ENCODE measurements around the gene CD48. TPM values are rescaled to one million over a fixed set of nuclear protein-coding genes. Genes with fewer than 3 reads are reported as not detected.

Gene CD48, protein sequence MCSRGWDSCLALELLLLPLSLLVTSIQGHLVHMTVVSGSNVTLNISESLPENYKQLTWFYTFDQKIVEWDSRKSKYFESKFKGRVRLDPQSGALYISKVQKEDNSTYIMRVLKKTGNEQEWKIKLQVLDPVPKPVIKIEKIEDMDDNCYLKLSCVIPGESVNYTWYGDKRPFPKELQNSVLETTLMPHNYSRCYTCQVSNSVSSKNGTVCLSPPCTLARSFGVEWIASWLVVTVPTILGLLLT
- 10 to 100 TPM in 1 of 3 donors, 1 to 10 TPM in 2; 3.3 to 12.7 (median 3.7) TPM for polyA plus RNA-seq

DNA sequence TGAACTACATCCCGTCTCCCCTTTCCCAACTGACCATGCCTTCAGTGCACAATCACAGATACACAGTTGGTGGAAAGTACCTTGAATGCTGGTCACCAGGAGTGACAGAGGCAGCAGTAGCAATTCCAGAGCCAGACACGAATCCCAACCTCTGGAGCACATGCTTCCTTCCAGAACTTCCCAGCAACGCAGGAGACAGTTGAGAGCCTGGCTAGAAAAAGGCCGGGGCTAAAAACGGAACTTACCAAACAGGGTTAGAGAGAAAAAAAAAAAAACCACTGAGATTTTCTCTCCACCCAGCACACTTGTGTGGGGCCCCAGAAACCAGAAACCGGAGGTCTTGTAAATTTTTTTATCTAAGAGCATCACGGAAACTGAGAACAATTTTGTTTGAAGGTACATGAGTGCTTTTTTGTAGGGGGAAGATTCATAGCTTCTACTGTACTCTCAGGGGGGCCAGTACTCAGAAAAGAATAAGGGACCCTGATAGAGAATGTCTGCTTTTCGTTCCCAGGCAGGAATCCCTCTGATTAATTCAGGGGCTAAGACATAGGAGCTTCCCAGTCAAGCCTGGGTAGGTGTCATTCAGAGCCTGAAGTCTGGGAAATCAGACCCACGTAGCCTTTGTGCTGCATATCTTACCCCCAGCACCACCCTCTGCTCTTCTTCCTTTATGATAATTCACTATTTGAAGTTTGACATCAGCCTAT lies at the start of gene CD48:
Gene CD48 (minus strand): TSS at position 221 of the 710 bp plus-strand sequence. CDS start 59 bp downstream, at position 162.
- no peak within 1 kb of the TSS for H3K27ac ChIP-seq (ENCODE audit: low read depth, low read length)
- WGBS, 3 donors: 29 to 60% (median 31%) methylated on average over 9 of the region's 9 CpGs

DNA sequence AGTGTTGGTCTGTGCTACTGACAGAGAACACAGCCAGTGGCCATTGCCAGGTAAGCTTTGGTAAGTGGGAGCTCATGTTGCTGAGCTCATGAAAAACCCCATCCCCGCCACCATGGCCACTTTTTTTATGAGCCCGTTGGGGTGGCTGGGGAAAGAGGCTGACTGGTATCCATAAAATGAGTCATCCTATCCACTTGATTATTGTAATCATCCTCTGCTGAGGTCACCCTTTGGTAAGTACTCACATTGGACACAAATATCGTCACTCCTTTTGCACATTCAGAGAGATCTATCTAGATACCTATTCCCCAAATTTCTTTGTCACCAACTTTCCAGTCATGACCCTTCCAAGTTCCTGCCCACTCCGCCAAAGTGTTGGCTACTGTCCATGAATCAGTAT lies 49.4 kb upstream of the CD48 start:
- H3K27ac ChIP-seq (ENCODE audit: low read depth, low read length): no peak overlapping the region
- 84 to 88% (median 87%) methylated on average over 4 of the region's 4 CpGs for WGBS, 3 donors

DNA sequence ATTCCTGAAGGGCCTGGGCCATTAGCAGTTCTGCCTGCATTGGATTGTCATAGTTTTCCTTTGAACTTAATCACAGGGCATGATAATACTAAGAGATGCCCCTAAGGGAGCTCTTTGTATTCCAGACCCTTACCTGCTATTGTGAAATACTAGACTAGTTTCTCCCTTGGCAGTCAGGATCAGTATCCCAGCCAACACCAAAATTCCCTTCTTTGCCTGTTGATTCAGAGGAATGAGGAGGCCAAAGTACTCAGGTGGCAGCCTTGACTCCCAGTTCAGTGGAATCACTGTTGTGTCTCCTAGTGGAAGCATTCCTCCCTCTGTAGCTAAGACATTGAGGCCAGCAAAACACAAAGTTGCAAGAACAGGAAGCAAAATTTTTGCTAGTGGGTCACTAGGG lies 48.1 kb upstream of the CD48 start:
- H3K27ac ChIP-seq (ENCODE audit: low read depth, low read length): no peak overlapping the region

DNA sequence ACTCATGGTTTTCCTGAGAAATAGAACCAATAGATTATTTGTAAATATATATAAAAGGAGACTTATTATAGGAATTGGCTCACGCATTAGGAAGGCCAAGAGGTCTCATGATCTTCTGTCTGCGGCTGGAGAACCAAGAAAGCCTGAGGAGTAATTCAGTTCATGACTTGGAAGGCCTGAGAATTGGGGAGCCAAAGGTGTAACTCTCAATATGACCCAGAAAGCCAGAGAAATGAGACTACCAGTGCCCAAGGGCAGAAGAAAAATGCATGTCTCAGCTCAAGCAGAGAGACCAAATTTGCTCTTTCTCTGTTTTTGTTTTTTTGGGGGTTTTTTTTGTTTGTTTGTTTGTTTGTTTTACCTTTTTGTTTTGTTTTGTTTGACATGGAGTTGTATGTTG lies 46.9 kb upstream of the CD48 start:
- WGBS, 3 donors: 94 to 95% (median 95%) methylated on average over 2 of the region's 2 CpGs
- H3K27ac ChIP-seq (ENCODE audit: low read depth, low read length): no peak overlapping the region

DNA sequence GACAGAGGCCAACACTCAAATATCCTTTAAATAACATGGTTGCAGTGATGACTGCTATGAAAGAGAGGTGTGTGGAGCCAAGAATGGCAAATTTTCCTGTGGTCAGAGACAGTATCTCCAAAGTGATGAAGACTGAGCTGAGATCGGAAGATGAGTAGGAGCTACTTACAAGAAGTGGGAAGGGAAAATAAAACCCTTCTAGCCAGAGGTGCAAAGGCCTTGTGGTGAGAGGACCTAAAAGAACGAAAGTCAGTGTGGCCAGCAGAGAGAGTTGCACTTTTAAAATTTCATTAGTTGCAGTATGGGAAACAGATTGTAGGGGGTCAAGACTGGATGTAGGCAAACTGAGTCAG lies 45.2 kb upstream of the CD48 start:
- H3K27ac ChIP-seq (ENCODE audit: low read depth, low read length): no peak overlapping the region
- 81 to 90% (median 88%) methylated on average over 2 of the region's 2 CpGs for WGBS, 3 donors

DNA sequence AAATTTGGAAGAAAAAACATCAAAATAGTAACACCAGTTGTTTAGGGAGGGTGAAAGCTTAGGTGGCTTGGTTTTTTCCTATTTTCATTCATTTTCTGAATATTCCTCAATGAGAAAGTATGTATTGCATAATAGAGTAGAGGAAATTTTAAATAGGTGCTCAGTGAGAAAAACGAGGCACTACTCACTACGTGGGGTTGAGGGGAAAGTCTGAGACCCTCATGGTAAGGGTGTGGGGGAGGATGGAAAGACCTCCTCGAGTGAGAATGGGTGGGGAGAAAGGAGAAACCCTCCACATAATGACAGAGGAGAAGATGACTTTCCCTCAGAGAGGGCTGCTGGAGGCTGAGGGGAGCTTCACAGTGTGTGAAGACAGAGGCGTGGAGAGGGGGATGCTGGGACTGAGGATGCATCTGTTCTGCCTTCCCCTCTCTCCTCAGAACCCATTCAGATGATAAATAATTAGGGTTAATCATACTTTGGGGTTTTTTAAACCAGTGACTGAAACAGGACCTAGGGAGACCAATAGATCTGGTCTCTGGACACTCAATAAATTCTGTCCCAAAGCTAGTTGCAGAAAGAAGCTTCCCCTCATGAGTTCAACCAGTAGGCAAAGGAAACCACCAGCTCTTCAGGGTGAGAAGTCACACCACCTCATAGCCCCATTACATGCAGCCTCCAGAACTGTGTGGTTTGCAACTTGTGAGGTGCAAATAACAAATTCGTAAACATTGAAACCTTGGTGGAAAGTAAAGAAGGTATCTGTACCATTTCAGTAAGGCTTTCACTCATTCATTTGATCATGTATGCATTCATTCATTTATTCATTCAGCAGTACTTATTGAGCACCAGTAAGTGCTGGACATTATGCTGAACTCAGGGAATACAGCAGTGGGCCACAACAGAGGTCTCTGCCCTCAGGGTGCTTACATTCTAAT lies 44.6 kb upstream of the CD48 start:
- no peak overlapping the region for H3K27ac ChIP-seq (ENCODE audit: low read depth, low read length)
- 68 to 71% (median 70%) methylated on average over 5 of the region's 5 CpGs for WGBS, 3 donors

DNA sequence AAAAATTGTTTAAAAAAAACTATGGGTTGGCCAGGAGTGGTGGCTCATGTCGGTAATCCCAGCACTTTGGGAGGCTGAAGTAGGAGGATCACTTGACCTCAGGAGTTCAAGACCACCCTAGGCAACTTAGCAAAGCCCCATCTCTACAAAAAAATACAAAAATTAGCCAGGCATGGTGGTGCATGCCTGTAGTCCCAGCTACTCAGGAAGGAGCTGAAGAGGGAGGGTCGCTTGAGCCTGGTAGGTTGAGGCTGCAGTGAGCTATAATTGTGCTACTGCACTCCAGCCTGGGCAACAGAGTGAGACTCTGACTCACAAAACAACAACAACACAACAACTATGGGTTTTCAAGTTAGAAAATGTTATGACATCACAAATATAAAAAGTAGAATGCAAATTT lies 43.8 kb upstream of the CD48 start:
- no peak overlapping the region for H3K27ac ChIP-seq (ENCODE audit: low read depth, low read length)
- 88 to 98% (median 91%) methylated on average over 2 of the region's 2 CpGs for WGBS, 3 donors

DNA sequence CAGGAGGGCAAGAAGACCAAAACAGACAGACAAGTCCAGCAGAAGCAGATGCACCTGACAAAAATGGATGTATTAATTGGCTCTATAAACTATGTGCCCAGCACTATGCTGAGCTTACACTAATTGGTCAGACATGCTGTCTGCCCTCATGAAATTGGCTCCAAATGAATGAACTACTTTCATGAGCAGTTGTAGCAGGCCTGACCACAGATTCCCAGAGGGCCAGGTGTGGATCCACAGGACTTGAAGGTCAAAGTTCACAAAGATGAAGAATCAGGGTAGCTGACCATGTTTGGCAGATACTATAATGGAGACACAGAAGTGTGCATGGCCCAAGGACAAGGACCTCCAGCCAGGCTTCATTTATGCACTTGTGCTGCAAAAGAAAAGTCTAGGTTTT lies 42.0 kb upstream of the CD48 start:
- H3K27ac ChIP-seq (ENCODE audit: low read depth, low read length): no peak overlapping the region

DNA sequence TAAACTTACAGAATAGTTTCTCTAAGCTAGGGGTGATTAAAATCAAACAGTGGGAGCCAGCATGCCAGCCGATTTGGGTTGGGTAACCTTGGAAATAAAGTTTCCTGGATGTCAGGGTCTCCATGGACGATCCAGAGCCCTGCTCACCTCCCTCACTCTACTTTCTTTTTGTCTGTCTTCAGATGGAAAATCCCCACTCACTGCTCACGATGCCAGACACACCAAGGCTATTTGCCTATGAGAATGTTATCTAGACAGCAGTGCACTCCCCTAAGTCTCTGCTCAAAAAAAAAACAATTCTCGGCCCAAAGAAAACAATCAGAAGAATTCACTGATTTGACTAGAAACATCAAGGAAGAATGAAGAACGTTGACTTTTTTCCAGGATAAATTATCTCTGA lies 41.3 kb upstream of the CD48 start:
- no peak overlapping the region for H3K27ac ChIP-seq (ENCODE audit: low read depth, low read length)
- WGBS, 3 donors: 29 to 62% (median 56%) methylated on average over 5 of the region's 5 CpGs

DNA sequence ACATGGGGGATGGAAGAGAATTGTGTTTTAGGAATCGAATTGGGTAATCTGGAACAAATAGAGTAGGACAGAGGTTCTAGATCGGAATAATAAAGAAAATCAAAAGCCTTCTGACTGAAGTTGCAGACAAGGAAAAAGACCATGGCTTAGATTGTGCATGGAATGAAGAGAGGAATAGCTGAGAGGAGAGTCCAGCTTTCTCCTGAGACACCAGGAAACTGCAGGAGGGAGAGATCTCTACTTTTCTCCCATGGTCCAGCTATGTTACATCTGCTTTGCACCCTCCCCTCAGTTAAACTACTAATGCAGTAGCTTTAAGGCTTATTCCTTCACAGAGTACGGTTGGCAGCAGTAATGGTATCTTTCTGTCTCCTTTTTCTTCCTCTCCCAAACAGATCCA lies 40.8 kb upstream of the CD48 start:
- 61 to 83% (median 78%) methylated on average over 3 of the region's 3 CpGs for WGBS, 3 donors
- no peak overlapping the region for H3K27ac ChIP-seq (ENCODE audit: low read depth, low read length)

DNA sequence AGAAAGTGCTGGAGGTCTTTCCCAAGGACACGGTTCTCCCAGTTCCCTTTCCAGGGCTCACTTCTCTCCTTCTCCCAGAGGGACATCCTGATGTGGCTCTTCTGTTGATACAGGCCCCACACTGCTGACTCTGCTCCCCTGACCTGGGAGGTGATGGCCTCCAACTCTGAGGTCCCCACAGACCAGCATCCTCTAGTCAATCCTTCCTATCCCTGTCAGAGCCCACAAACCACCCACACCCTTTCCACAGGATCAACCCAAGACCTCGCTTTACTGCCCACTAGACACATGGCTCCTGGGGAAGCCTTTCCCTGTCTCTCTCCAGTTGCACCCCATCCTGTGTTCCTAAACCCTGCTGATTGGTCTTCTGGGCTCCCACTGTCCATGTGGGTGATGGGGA lies 39.0 kb upstream of the CD48 start:
- WGBS, 3 donors: 78 to 93% (median 82%) methylated on average over 2 of the region's 2 CpGs
- H3K27ac ChIP-seq (ENCODE audit: low read depth, low read length): no peak overlapping the region

DNA sequence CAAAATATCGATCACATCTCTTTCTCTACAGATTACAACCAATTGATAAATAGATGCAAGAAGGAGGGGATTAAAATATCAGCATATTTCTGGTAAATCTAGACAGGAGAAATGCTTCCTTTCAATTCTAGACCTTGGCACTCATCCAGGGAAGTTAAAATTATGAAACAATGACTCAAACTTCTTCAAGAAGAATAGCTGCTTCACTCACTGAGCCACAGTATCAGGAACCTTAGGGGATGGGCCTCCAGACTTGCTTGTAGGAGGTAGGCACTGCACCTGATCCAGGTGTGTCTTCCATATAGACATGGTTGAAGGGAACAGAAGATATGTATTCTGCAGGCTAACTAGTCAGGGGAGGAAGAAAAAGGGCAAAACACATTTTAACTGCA lies 37.3 kb upstream of the CD48 start:
- H3K27ac ChIP-seq (ENCODE audit: low read depth, low read length): no peak overlapping the region
- 88 to 97% (median 95%) methylated on average over 1 of the region's 1 CpG for WGBS, 3 donors

DNA sequence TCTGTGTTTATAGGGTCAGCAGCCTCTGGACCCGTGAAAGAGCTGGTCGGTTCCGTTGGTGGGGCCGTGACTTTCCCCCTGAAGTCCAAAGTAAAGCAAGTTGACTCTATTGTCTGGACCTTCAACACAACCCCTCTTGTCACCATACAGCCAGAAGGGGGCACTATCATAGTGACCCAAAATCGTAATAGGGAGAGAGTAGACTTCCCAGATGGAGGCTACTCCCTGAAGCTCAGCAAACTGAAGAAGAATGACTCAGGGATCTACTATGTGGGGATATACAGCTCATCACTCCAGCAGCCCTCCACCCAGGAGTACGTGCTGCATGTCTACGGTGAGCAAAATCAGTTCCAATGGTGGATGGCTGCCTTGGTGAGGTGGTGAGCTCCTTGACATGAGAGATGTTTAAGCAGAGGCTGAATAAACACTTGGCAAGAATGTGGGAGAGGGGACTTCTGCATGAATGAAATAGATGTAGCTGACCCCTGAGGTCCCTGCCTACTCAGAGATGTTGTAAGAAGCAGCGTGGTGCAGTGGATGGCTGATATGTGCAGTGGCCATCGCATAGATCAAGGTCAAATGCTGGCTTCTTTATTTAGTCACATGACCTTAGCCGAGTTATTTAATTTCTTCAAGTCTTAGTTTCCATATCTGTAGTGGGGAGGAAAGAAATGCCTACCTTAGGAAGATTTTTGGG lies 36.7 kb upstream of the CD48 start:
- no peak overlapping the region for H3K27ac ChIP-seq (ENCODE audit: low read depth, low read length)
- 78 to 81% (median 80%) methylated on average over 10 of the region's 10 CpGs for WGBS, 3 donors

DNA sequence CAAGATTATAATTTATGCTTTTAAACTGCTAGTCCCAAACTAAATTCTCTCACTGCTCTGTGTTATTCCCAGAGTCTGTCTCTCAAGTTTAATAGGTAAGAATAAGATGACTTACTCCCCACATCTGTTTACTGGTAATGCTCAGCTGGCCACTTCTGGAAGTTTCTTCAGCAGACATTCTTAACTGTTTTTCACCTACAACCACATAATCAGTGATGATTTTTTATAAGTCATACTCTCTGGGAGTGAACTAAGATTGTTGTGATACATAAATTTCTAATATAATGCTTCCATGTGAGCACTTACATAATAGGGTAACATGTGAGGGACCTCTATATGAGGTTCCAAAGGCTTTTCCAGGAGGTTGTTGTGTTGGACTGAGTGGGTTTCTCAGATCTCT lies 36.1 kb upstream of the CD48 start:
- no peak overlapping the region for H3K27ac ChIP-seq (ENCODE audit: low read depth, low read length)

DNA sequence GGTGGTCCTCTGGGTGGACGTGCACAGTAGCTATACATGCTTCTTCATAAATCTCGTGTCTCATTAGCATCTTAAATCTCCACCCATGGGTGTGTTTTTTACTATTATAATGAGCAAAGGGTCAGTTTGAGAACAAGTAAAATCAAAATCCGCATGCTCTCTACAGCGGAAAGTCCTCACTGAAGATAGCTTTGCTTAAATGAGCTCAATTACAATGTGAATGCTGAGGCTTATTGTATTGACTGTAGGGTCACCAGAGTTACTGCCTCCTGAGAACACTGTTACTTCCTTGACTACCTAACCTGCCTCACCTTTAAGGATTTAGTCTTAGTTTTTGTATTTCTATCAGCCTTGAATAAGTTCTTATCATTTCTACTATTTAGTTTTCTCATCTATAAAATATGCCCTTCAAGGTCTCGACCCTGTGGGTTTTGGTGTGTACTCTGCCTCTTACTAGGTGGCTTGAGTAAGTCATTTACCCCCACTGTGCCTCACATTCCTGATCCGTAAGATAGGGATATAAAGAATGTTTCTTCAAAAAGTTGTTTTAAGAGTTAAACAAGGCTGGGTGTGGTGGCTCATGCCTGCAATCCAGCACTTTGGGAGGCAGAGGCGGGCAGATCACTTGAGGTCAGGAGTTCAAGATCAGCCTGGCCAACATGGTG lies 35.3 kb upstream of the CD48 start:
- no peak overlapping the region for H3K27ac ChIP-seq (ENCODE audit: low read depth, low read length)
- WGBS, 3 donors: 65 to 84% (median 81%) methylated on average over 7 of the region's 7 CpGs

DNA sequence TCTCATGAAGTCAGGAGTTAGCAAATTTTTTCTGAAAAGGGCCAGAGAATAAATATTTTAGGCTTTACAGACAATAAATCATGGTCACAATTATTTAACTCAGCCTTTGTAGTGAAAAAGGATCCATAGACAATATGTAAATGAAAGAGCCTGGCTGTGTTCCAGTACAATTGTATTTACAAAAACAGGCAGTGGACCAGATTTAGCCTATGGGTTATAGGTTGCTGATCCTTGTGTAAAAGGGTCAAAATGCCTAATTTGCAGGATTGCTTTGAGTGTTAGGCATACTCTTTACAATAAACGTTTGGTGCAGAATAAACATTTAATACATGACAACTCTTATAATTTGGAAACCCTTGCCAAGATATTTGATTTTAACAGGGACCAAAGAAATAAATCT lies 33.9 kb upstream of the CD48 start:
- WGBS, 3 donors: 43 to 55% (median 46%) methylated on average over 1 of the region's 1 CpG
- no peak overlapping the region for H3K27ac ChIP-seq (ENCODE audit: low read depth, low read length)

DNA sequence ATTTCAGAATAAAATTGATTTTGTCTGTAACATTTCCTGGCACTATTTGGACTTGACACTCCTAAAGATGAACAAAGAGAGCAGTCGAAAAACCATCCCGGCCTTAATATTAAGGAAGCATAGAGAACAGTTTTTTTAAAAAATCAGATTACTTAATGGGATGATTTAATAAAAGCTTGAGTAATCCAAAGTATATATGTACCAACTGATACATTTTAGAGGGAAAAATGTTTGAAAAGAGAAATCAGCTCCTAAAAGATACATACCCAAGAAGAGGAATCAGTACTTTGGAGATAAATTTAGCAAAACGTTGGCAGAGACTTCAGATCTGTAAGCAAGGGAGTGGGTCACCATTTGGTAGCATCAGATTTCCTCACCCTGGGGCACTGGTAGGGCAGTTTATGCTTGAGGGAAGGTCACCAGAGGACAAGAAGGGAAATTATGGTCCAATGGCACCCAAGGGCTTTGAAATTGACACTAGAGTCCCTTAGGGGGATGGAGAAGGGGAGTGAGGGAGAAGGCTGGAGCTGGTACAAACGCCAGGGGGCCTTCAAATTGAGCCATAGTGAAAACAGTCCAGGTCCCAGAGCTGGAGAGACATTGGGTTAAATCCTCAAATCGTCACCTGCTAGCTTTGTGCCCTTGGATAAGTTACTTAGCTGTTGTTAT lies 33.4 kb upstream of the CD48 start:
- H3K27ac ChIP-seq (ENCODE audit: low read depth, low read length): no peak overlapping the region
- WGBS, 3 donors: 65 to 74% (median 68%) methylated on average over 5 of the region's 5 CpGs
